Endothelial cell of coronary artery (primary cell): ENCODE results near the gene LGMN. TPM values are rescaled to one million over a fixed set of nuclear protein-coding genes. Genes with fewer than 3 reads are reported as not detected.

Experiments used
- total RNA-seq: library from RNA; depleted of rRNA; stranded (reverse); fragments of >200 nt; gene quantifications from 2 replicates; pipeline ENCODE4 v1.2.3, GENCODE V29; 2014

LGMN gene
- 55.9 and 91.0 TPM in 2 replicates for total RNA-seq

DNA sequence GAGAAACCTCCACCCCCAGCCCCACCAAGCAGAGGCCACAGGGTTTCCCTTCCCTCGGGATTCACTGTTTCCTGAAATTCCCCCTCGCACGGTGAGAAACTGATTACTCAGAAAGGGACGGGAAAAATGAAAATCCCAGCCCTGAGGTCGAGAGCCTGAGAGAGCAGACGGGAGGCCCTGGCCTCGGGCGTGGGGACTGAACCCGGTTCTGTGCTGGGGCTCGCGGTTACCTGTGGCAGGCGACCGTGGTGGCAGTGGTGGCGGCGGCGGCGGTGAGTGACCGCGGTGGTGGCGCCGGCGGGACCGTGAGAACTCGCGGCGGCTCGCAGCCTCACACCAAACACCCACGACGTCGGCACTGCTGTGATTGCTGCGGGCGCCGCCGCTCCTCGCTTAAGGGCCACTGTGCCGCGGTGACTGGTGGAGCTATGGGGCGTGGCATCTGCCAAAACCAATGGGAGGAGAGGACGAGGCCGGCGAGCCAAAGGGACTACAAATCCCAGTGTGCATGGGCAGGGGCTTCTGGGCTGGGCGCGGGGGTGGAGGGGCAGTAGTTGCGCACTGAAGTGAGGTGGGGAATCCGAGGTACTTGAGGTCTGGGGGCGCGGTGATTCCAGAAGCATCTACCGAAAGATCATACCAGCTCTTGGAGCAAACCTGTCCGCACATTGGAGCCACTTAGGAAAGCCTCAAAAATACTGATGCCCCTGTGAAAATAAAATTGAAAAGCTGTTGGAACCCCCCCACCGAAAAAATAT is at the start of gene LGMN:
Gene LGMN, minus strand, starts transcription at position 369 of the 758 bp plus-strand sequence. CDS start 15,841 bp downstream, outside the sequence.

DNA sequence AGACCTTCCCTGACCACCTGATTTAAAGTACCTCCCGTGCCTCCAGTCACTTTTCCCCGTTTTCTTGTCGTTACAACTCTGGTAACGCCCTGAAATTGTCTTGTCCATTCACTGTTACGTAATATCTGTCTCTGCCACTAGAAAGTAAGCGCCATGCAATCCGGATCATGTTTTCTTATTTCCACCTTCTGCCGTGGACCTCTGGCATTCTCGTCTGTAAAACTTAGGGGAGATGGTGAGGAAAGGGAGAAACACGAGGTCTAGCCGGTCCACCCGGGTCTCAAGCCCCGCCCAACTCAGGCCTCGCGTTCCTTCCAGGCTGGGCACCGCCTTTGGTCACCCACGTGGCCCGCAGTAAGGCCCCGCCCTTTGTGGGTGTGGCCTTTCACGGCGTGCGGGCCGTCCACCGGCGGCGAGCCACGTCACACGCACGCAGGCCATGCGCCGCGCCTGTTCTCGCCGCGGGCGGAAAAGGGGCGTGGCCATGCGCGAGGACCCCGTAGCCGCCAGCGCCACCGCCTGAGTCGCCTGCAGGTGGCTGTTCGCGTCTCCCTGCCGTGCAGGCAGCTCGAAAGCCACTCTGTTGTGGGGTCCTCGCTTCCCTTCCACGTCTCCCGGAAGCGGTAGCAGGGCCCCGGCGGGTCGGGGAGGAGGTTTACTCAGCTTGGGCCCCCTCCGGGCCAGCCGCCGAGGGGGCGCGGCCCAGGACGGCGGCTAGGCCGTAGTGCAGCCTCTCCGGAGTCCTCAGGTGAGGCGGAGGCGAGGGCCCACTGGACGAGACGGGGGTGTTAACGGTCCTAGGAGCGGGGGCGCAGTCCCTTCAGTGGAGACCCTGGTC is 45.5 kb upstream of the LGMN start, which contains the start of gene GOLGA5:
Gene GOLGA5, plus strand, starts transcription at position 597 of the 838 bp plus-strand sequence. CDS start 3,133 bp downstream, outside the sequence.

Other genes starting within 250 kb of the LGMN start
- 3.9 and 4.9 TPM in 2 replicates for gene RIN3, start 234.8 kb downstream of the LGMN start, total RNA-seq
- 30.9 and 34.6 TPM in 2 replicates for gene GOLGA5, start 45.7 kb upstream of the LGMN start, total RNA-seq
- not detected in 2 replicates for gene CHGA, start 174.5 kb upstream of the LGMN start, total RNA-seq